Measurements from ENCODE around the gene TGM2. TPM values are rescaled to one million over a fixed set of nuclear protein-coding genes. Genes with fewer than 3 reads are reported as not detected.
"Not testable (repeated sequence)": the region's sequence is repeated elsewhere in the genome, so short reads cannot be mapped to it uniquely, and the experiment has no call there.

TGM2 gene
- total RNA-seq, 1 donor from 2014 or later: 408 TPM

GRCh38 chr20:38116409-38117165, 48.5 kb downstream of the TGM2 start:
- no peak for DNase-seq (ENCODE audit: low read depth in 2 of 2)

- DNase-seq (ENCODE audit: low read depth in 2 of 2): no peak
Measured at GRCh38 chr20:38115896-38116295, 49.2 kb downstream of the TGM2 start.

GRCh38 chr20:38115205-38115604, 49.9 kb downstream of the TGM2 start:
- no peak for DNase-seq (ENCODE audit: low read depth in 2 of 2)

- no peak for DNase-seq (ENCODE audit: low read depth in 2 of 2)
Measured at GRCh38 chr20:38114353-38114791, 50.7 kb downstream of the TGM2 start.

- peak in 1 of 2 donors; percentile 61 for DNase-seq (ENCODE audit: low read depth in 2 of 2)
Measured at GRCh38 chr20:38113401-38114325, 51.4 kb downstream of the TGM2 start.

- DNase-seq (ENCODE audit: low read depth in 2 of 2): no peak
Measured at GRCh38 chr20:38112930-38113294, 52.2 kb downstream of the TGM2 start.

GRCh38 chr20:38112261-38112929, 52.7 kb downstream of the TGM2 start:
- DNase-seq (ENCODE audit: low read depth in 2 of 2): no peak

- DNase-seq (ENCODE audit: low read depth in 2 of 2): no peak
Measured at GRCh38 chr20:38111366-38112232, 53.5 kb downstream of the TGM2 start.

- no peak for DNase-seq (ENCODE audit: low read depth in 2 of 2)
Measured at GRCh38 chr20:38110525-38111178, 54.4 kb downstream of the TGM2 start.

GRCh38 chr20:38109591-38110524, 55.2 kb downstream of the TGM2 start:
- peak; percentile 66 to 94 for DNase-seq (ENCODE audit: low read depth in 2 of 2)

- DNase-seq (ENCODE audit: low read depth in 2 of 2): no peak
Measured at GRCh38 chr20:38108986-38109541, 56.0 kb downstream of the TGM2 start.

GRCh38 chr20:38108438-38108985, 56.6 kb downstream of the TGM2 start:
- DNase-seq (ENCODE audit: low read depth in 2 of 2): no peak

GRCh38 chr20:38107916-38108315, 57.2 kb downstream of the TGM2 start:
- not testable (repeated sequence) for DNase-seq (ENCODE audit: low read depth in 2 of 2)

- DNase-seq (ENCODE audit: low read depth in 2 of 2): not testable (repeated sequence)
Measured at GRCh38 chr20:38107386-38107785, 57.7 kb downstream of the TGM2 start.

- no peak for DNase-seq (ENCODE audit: low read depth in 2 of 2)
Measured at GRCh38 chr20:38106461-38106860, 58.6 kb downstream of the TGM2 start.

GRCh38 chr20:38104285-38104684, 60.8 kb downstream of the TGM2 start:
- no peak for DNase-seq (ENCODE audit: low read depth in 2 of 2)

- not testable (repeated sequence) for DNase-seq (ENCODE audit: low read depth in 2 of 2)
Measured at GRCh38 chr20:38102206-38102605, 62.9 kb downstream of the TGM2 start.

- DNase-seq (ENCODE audit: low read depth in 2 of 2): peak in 1 of 2 donors; percentile 96
Measured at GRCh38 chr20:38098952-38099351, 66.1 kb downstream of the TGM2 start.
